B cell (primary cell): ENCODE measurements around the gene PRDM11. TPM values are rescaled to one million over a fixed set of nuclear protein-coding genes. Genes with fewer than 3 reads are reported as not detected.

Experiments
- ATAC-seq: fragments of 200-7000 bp; cut with Tn5 transposase; one replicate; pipeline ENCODE4 v1.10.0; 2021; ENCODE audit warnings: low read depth, mild to moderate bottlenecking, moderate number of reproducible peaks, moderate library complexity
- CTCF ChIA-PET: fragments of 350-600 bp; sonication (Branson Sonifier 250); formaldehyde crosslinking; loops from one replicate; lab custom pipeline; 2021; ENCODE audit warnings: antibody characterized with exemption, inconsistent platforms; lab: Charles Lee
- POLR2A ChIA-PET: fragments of 350-600 bp; sonication (Branson Sonifier 250); formaldehyde crosslinking; loops from one replicate; lab custom pipeline; 2021; ENCODE audit warnings: antibody characterized with exemption; lab: Charles Lee
- DNase-seq: peaks from one replicate; pipeline ENCODE4 v3.0.0; 2013
- H2AFZ ChIP-seq: 2 replicates; pipeline ENCODE4 v1.6.1; 2012; ENCODE audit warnings: mild to moderate bottlenecking, low read depth, low read length; ENCODE audit not compliant: insufficient read depth, poor library complexity, severe bottlenecking
- H3K27ac ChIP-seq, 2 donors: 1 replicate in 1 of 2; 2 replicates in 1 of 2; pipeline ENCODE4 v1.5.1; 2012 to 2013; ENCODE audit warnings: low read length in 2 of 2, mild to moderate bottlenecking in 2 of 2, moderate library complexity in 1 of 2
- H3K27me3 ChIP-seq, 4 experiments: fragments of 200-600 bp in 1 of 4; sonication (generic) in 1 of 4; replicated peaks in 1 of 4; 1 replicate in 2 of 4; 2 replicates in 2 of 4; pipeline versions ENCODE4 v1.6.1 to v1.7.0; 2013 to 2016; ENCODE audit warnings: low read length in 3 of 4, mild to moderate bottlenecking in 2 of 4, mixed read lengths in 1 of 4, moderate library complexity in 1 of 4; ENCODE audit not compliant: insufficient read depth in 4 of 4, control insufficient read depth in 3 of 4; ENCODE audit errors: control extremely low read depth in 1 of 4
- H3K36me3 ChIP-seq, 2 experiments: replicated peaks in 1 of 2; 1 replicate in 1 of 2; 2 replicates in 1 of 2; pipeline versions ENCODE4 v1.6.1 to v1.7.1; 2013; ENCODE audit warnings: low read length in 1 of 2; ENCODE audit not compliant: insufficient read depth in 2 of 2, control insufficient read depth in 1 of 2; ENCODE audit errors: control extremely low read depth in 1 of 2, extremely low read depth in 1 of 2
- H3K4me1 ChIP-seq, 2 donors: fragments of 200-600 bp in 1 of 2; sonication (generic) in 1 of 2; 1 replicate in 1 of 2; 2 replicates in 1 of 2; pipeline versions ENCODE4 v1.5.1 to v1.6.1; 2013 to 2017; ENCODE audit warnings: low read length in 2 of 2; ENCODE audit not compliant: control insufficient read depth in 2 of 2, insufficient read depth in 2 of 2
- H3K4me2 ChIP-seq: replicated peaks from 2 replicates; pipeline ENCODE3; 2012; ENCODE audit warnings: mild to moderate bottlenecking, low read depth, low read length; ENCODE audit not compliant: poor library complexity, severe bottlenecking
- H3K4me3 ChIP-seq, 5 experiments: fragments of 200-600 bp in 1 of 5; sonication (generic) in 1 of 5; 1 replicate in 3 of 5; 2 replicates in 2 of 5; pipeline versions ENCODE4 v1.5.1 to v1.7.0; 2011 to 2016; ENCODE audit warnings: low read length in 4 of 5, mild to moderate bottlenecking in 4 of 5, low read depth in 2 of 5, control low read depth in 1 of 5, moderate library complexity in 1 of 5; ENCODE audit not compliant: insufficient read depth in 1 of 5; ENCODE audit errors: control extremely low read depth in 1 of 5, extremely low read depth in 1 of 5
- H3K79me2 ChIP-seq: fragments of 200-600 bp; sonication (generic); one replicate; pipeline ENCODE4 v1.6.0; 2016; ENCODE audit warnings: low read length; ENCODE audit not compliant: control insufficient read depth, insufficient read depth
- H3K9ac ChIP-seq: fragments of 200-600 bp; sonication (generic); 2 replicates; pipeline ENCODE4 v1.6.1; 2017; ENCODE audit warnings: mild to moderate bottlenecking, low read length, moderate library complexity
- H3K9me3 ChIP-seq, 3 donors: one replicate each; pipeline versions ENCODE4 v1.6.1 to v1.7.1; 2013; ENCODE audit warnings: low read length in 2 of 3; ENCODE audit not compliant: control insufficient read depth in 2 of 3, insufficient read depth in 1 of 3; ENCODE audit errors: control extremely low read depth in 1 of 3
- H4K20me1 ChIP-seq: 2 replicates; pipeline ENCODE4 v1.6.0; 2012; ENCODE audit warnings: mild to moderate bottlenecking, low read length; ENCODE audit not compliant: insufficient read depth, control insufficient read depth, poor library complexity, severe bottlenecking
- H3K27ac Mint-ChIP-seq: one replicate; pipeline ENCODE4 v1.8.0; 2021; ENCODE audit warnings: mixed read lengths
- H3K27me3 Mint-ChIP-seq: one replicate; pipeline ENCODE4 v1.8.0; 2021; ENCODE audit warnings: mixed read lengths
- H3K4me1 Mint-ChIP-seq: one replicate; pipeline ENCODE4 v1.8.0; 2021; ENCODE audit warnings: mixed read lengths
- H3K4me3 Mint-ChIP-seq: one replicate; pipeline ENCODE4 v1.8.0; 2021; ENCODE audit warnings: mixed read lengths
- H3K9me3 Mint-ChIP-seq: one replicate; pipeline ENCODE4 v1.8.0; 2022; ENCODE audit warnings: mixed read lengths; ENCODE audit not compliant: insufficient read depth
- EZH2 ChIP-seq: IDR thresholded peaks from 2 replicates; pipeline ENCODE4 v1.6.1; 2012; ENCODE audit warnings: borderline replicate concordance, low read depth, mild to moderate bottlenecking, moderate library complexity, low read length; ENCODE audit not compliant: insufficient read depth, poor library complexity, severe bottlenecking
- WGBS: methylation state at CpG from one replicate; pipeline ENCODE4 v1.1.5; 2013; ENCODE audit warnings: missing lambda C conversion rate; ENCODE audit not compliant: insufficient coverage; 5-methylcytosine and 5-hydroxymethylcytosine counted together
- intact Hi-C: fragments of 100-400 bp; cut with micrococcal nuclease; formaldehyde crosslinking; loops from one replicate; pipeline ENCODE4 v1.10.0; 2022
- polyA plus RNA-seq: library from polyadenylated mRNA; depleted of rRNA; stranded (reverse); fragments of >200 nt; gene quantifications from 2 replicates; pipeline ENCODE4 v1.2.3, GENCODE V29; 2012
- total RNA-seq, 2 donors: library from RNA; stranded (reverse); fragments of 120-200 nt in 1 of 2; gene quantifications; 1 replicate in 1 of 2; 2 replicates in 1 of 2; pipeline versions ENCODE4 v1.2.3 to v1.2.4, GENCODE V29; 2013 to 2022
- TF ChIP-seq, protein P1 (sequence below): fragments of 200-600 bp; IDR thresholded peaks from one replicate; pipeline ENCODE4 v1.8.0; 2022; ENCODE audit warnings: antibody characterized with exemption, mild to moderate bottlenecking

PRDM11 gene
- total and polyA plus RNA-seq, 2 donors (not counting 1 experiment from before 2014, with no cell fraction given), result 9.5 to 26.2 TPM

DNA sequence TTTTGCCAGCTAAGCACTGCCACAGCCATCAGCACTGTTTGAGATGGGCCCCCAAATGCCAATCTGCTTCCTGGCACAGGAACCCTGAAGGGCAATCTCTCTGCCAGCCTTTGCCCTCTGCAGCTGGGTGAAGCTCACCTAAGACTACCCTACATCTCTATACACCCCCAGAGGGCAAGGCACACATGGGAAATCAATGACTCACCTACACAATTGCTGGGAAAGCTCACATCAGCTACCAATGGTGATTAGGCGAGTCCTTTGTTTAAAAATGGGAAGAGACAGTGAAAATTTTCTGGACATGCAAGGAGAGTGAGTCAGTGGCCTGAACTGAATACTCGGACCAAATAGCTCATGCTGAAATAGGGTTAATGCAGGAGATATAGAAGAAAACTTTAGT lies 12.6 kb upstream of the PRDM11 start:
- H3K27me3 Mint-ChIP-seq, result peaks cover 59% of the 10 kb centered on the region
- H3K4me1 Mint-ChIP-seq, result no peaks in the 10 kb centered on the region
- H3K27ac Mint-ChIP-seq, result no peak overlapping the region
- Histone ChIP-seq H3K4me2 (no peak overlapping the region), H3K4me3 (no peak overlapping the region), H4K20me1 (no peaks in the 10 kb centered on the region), H3K27me3 (peaks cover 0 to 23% (median 13%) of the 10 kb centered on the region in 4 experiments), H3K27ac (no peak overlapping the region), H3K9me3 (peaks cover 0 to 6% (median 2%) of the 10 kb centered on the region in 3 donors), H3K9ac (no peak overlapping the region), H3K4me1 (no peaks in the 10 kb centered on the region), H3K36me3 (no peaks in the 10 kb centered on the region), H2AFZ (no peak overlapping the region), H3K79me2 (no peaks in the 10 kb centered on the region)
- no peak for DNase-seq
- H3K4me3 Mint-ChIP-seq, result no peak overlapping the region
- ATAC-seq, result no peak
- WGBS, result 79% methylated on average over 2 of the region's 2 CpGs
- TF ChIP-seq EZH2, result no peak
- TF ChIP-seq, protein P1, sequence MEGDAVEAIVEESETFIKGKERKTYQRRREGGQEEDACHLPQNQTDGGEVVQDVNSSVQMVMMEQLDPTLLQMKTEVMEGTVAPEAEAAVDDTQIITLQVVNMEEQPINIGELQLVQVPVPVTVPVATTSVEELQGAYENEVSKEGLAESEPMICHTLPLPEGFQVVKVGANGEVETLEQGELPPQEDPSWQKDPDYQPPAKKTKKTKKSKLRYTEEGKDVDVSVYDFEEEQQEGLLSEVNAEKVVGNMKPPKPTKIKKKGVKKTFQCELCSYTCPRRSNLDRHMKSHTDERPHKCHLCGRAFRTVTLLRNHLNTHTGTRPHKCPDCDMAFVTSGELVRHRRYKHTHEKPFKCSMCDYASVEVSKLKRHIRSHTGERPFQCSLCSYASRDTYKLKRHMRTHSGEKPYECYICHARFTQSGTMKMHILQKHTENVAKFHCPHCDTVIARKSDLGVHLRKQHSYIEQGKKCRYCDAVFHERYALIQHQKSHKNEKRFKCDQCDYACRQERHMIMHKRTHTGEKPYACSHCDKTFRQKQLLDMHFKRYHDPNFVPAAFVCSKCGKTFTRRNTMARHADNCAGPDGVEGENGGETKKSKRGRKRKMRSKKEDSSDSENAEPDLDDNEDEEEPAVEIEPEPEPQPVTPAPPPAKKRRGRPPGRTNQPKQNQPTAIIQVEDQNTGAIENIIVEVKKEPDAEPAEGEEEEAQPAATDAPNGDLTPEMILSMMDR, result no peak
- POLR2A ChIA-PET, result no interaction called here
- no peaks in the 10 kb centered on the region for H3K9me3 Mint-ChIP-seq
- CTCF ChIA-PET, result interaction anchor here (1.2 to 1.5 kb wide), 3 partner anchors 22 to 207 kb away, joined by 3 to 7 read pairs (median 3); no protein-coding TSS in a partner anchor
- intact Hi-C loops, result no loop called here

DNA sequence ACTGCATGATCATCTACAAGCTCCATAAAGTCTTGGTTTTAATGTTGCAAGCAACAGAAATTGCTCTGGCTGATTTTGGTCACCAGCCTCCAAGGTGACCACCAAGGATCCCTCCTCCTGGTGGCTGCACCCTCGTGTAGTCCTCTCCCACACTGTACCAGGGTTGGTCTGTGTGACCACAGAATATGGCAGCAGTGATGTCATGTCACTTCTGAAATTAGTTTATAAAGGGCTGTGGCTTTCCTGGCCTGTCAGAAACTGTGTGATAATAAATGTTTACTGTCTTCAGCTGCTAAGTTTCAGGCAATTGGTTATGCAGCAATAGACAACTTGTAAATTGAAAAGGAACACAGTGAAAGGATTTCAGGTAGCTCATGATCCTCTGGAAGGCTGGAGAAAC lies 5.3 kb upstream of the PRDM11 start:
- CTCF ChIA-PET, result interaction anchor here (1.2 kb wide), 1 partner anchor 27 kb away, joined by 4 read pairs; no protein-coding TSS in a partner anchor
- H3K27ac Mint-ChIP-seq, result no peak overlapping the region

More for the DNA sequence above, 5.3 kb upstream of the PRDM11 start:
- H3K4me1 Mint-ChIP-seq, result peaks cover 8% of the 10 kb centered on the region
- Histone ChIP-seq H3K27me3 (peaks cover 0 to 17% (median 9%) of the 10 kb centered on the region in 4 experiments), H3K4me2 (no peak overlapping the region), H2AFZ (no peak overlapping the region), H3K79me2 (peaks cover 7% of the 10 kb centered on the region), H3K4me1 (peaks cover 9 to 11% of the 10 kb centered on the region in 2 donors), H3K9me3 (peaks cover 0 to 5% (median 0%) of the 10 kb centered on the region in 3 donors), H3K36me3 (no peaks in the 10 kb centered on the region), H3K4me3 (no peak overlapping the region), H3K9ac (no peak overlapping the region), H4K20me1 (no peaks in the 10 kb centered on the region), H3K27ac (no peak overlapping the region)
- H3K27me3 Mint-ChIP-seq, result peaks cover 32% of the 10 kb centered on the region
- H3K4me3 Mint-ChIP-seq, result no peak overlapping the region
- no peak for ATAC-seq
- no peak for DNase-seq
- POLR2A ChIA-PET, result no interaction called here
- 13% methylated on average over 1 of the region's 1 CpG for WGBS
- intact Hi-C loops, result no loop called here
- TF ChIP-seq, protein P1, result no peak
- TF ChIP-seq EZH2, result no peak
- H3K9me3 Mint-ChIP-seq, result no peaks in the 10 kb centered on the region
